Measurements from ENCODE around the gene ERBB4. TPM values are rescaled to one million over a fixed set of nuclear protein-coding genes. Genes with fewer than 3 reads are reported as not detected.
A peak's percentile ranks its signal among the peaks of the same experiment; 100 is the strongest.
"Not testable (repeated sequence)": the region's sequence is repeated elsewhere in the genome, so short reads cannot be mapped to it uniquely, and the experiment has no call there.

Gene ERBB4
- total RNA-seq, 1 experiment from 2014 or later = 0.06 TPM

GRCh38 chr2:212147921-212148513 is 390.6 kb downstream of the ERBB4 start:
- peak; percentile 3 for DNase-seq (ENCODE audit: low read depth)

GRCh38 chr2:212146416-212146815 is 392.2 kb downstream of the ERBB4 start:
- DNase-seq (ENCODE audit: low read depth) = no peak

GRCh38 chr2:212145121-212145520 is 393.5 kb downstream of the ERBB4 start:
- no peak for DNase-seq (ENCODE audit: low read depth)

GRCh38 chr2:212142631-212143030 is 396.0 kb downstream of the ERBB4 start:
- no peak for DNase-seq (ENCODE audit: low read depth)

GRCh38 chr2:212141499-212141898 is 397.1 kb downstream of the ERBB4 start:
- no peak for DNase-seq (ENCODE audit: low read depth)

- DNase-seq (ENCODE audit: low read depth) = no peak
Measured at GRCh38 chr2:212136216-212136795, 402.3 kb downstream of the ERBB4 start.

GRCh38 chr2:212135739-212136138 is 402.9 kb downstream of the ERBB4 start:
- peak; percentile 15 for DNase-seq (ENCODE audit: low read depth)

GRCh38 chr2:212133337-212133736 is 405.3 kb downstream of the ERBB4 start:
- no peak for DNase-seq (ENCODE audit: low read depth)

- no peak for DNase-seq (ENCODE audit: low read depth)
Measured at GRCh38 chr2:212124598-212124997, 414.0 kb downstream of the ERBB4 start.

GRCh38 chr2:212119591-212119990 is 419.0 kb downstream of the ERBB4 start:
- no peak for DNase-seq (ENCODE audit: low read depth)

- no peak for DNase-seq (ENCODE audit: low read depth)
Measured at GRCh38 chr2:212117926-212118325, 420.7 kb downstream of the ERBB4 start.

- DNase-seq (ENCODE audit: low read depth) = no peak
Measured at GRCh38 chr2:212114489-212114888, 424.1 kb downstream of the ERBB4 start.

GRCh38 chr2:212112401-212112800 is 426.2 kb downstream of the ERBB4 start:
- no peak for DNase-seq (ENCODE audit: low read depth)

- DNase-seq (ENCODE audit: low read depth) = no peak
Measured at GRCh38 chr2:212109792-212110680, 428.6 kb downstream of the ERBB4 start.

GRCh38 chr2:212109217-212109616 is 429.4 kb downstream of the ERBB4 start:
- no peak for DNase-seq (ENCODE audit: low read depth)

- DNase-seq (ENCODE audit: low read depth) = no peak
Measured at GRCh38 chr2:212107989-212108388, 430.6 kb downstream of the ERBB4 start.

GRCh38 chr2:212107014-212107413 is 431.6 kb downstream of the ERBB4 start:
- DNase-seq (ENCODE audit: low read depth) = no peak

- DNase-seq (ENCODE audit: low read depth) = not testable (repeated sequence)
Measured at GRCh38 chr2:212106536-212106935, 432.1 kb downstream of the ERBB4 start.

GRCh38 chr2:212099658-212100057 is 438.9 kb downstream of the ERBB4 start:
- DNase-seq (ENCODE audit: low read depth) = no peak

GRCh38 chr2:212098966-212099365 is 439.6 kb downstream of the ERBB4 start:
- DNase-seq (ENCODE audit: low read depth) = no peak

GRCh38 chr2:212097001-212097400 is 441.6 kb downstream of the ERBB4 start:
- DNase-seq (ENCODE audit: low read depth) = no peak

GRCh38 chr2:212089873-212090272 is 448.7 kb downstream of the ERBB4 start:
- no peak for DNase-seq (ENCODE audit: low read depth)

- DNase-seq (ENCODE audit: low read depth) = no peak
Measured at GRCh38 chr2:212088353-212088752, 450.2 kb downstream of the ERBB4 start.
